Esophagus muscularis mucosa (tissue), 4 donors: ENCODE data around the gene CRYGN. TPM values are rescaled to one million over a fixed set of nuclear protein-coding genes. Genes with fewer than 3 reads are reported as not detected.

Experiments
- DNase-seq: peaks from one replicate; pipeline ENCODE4 v3.0.0-alpha.2; 2017; ENCODE audit errors: extremely low spot score
- H3K27ac ChIP-seq, 4 donors: fragments of 200-600 bp; sonication (generic); replicated peaks in 1 of 4; 1 replicate in 3 of 4; 2 replicates in 1 of 4; pipeline ENCODE4 v1.5.1; 2016 to 2019; ENCODE audit warnings: mild to moderate bottlenecking in 1 of 4
- H3K27me3 ChIP-seq, 4 donors: fragments of 200-600 bp; sonication (generic); one replicate each; pipeline versions ENCODE4 v1.5.1 to v1.6.0; 2016 to 2019
- H3K36me3 ChIP-seq, 4 donors: fragments of 200-600 bp; sonication (generic); one replicate each; pipeline ENCODE4 v1.5.1; 2016 to 2019
- H3K4me1 ChIP-seq, 4 donors: fragments of 200-600 bp; sonication (generic); one replicate each; pipeline ENCODE4 v1.5.1; 2016 to 2019
- H3K4me3 ChIP-seq, 4 donors: fragments of 200-600 bp; sonication (generic); 1 replicate in 2 of 4; 2 replicates in 2 of 4; pipeline ENCODE4 v1.5.1; 2016 to 2019; ENCODE audit warnings: mild to moderate bottlenecking in 4 of 4, moderate library complexity in 1 of 4
- H3K9me3 ChIP-seq, 4 donors: fragments of 200-600 bp; sonication (generic); 1 replicate in 3 of 4; 2 replicates in 1 of 4; pipeline ENCODE4 v1.5.1; 2016 to 2019
- CTCF ChIP-seq, 3 experiments: fragments of 200-600 bp in 2 of 3; fragments of 450-650 bp in 1 of 3; sonication (generic) in 2 of 3; IDR thresholded peaks; one replicate each; pipeline ENCODE4 v1.5.1; 2017 to 2019; ENCODE audit warnings: antibody characterized with exemption in 3 of 3, mild to moderate bottlenecking in 2 of 3, moderate library complexity in 1 of 3
- EP300 ChIP-seq: sonication (generic); formaldehyde crosslinking; IDR thresholded peaks from one replicate; pipeline ENCODE4 v1.6.1; 2017; ENCODE audit warnings: antibody characterized with exemption
- POLR2A ChIP-seq: fragments of 450-650 bp; IDR thresholded peaks from one replicate; pipeline ENCODE4 v1.6.1; 2017; ENCODE audit warnings: antibody characterized with exemption, moderate library complexity, mild to moderate bottlenecking, low read depth
- POLR2AphosphoS5 ChIP-seq, 2 donors: sonication (generic); formaldehyde crosslinking; IDR thresholded peaks; one replicate each; pipeline ENCODE4 v1.6.1; 2017; ENCODE audit warnings: antibody characterized with exemption in 2 of 2
- WGBS: methylation state at CpG from one replicate; pipeline ENCODE4 v1.1.5; 2018; 5-methylcytosine and 5-hydroxymethylcytosine counted together
- intact Hi-C: fragments of 100-400 bp; cut with DNase I; formaldehyde crosslinking; loops from one replicate; pipeline ENCODE4 v1.15.1; 2023
- total RNA-seq, 4 donors: library from RNA; depleted of rRNA; stranded (reverse); fragments of >200 nt; gene quantifications; one replicate each; pipeline versions ENCODE4 v1.1.0 to v1.2.1, GENCODE V29; 2016

Gene CRYGN
- total RNA-seq, 4 donors from 2014 or later, result under 0.01 to 1.3 (median 0.25) TPM

GRCh38 chr7:151426441-151426903, 13.5 kb downstream of the CRYGN start:
- Histone ChIP-seq H3K9me3 (peaks cover 0 to 12% (median 0%) of the 10 kb centered on the region in 4 donors), H3K27me3 (no peaks in the 10 kb centered on the region), H3K4me1 (peaks cover 3 to 31% (median 20%) of the 10 kb centered on the region in 4 donors), H3K36me3 (no peaks in the 10 kb centered on the region), H3K27ac (peak overlapping the region; percentile 62 to 75 (median 62)), H3K4me3 (peak overlapping the region in 2 of 4 donors; percentile 17 to 23)
- no peak for DNase-seq
- intact Hi-C loops, result no loop called here
- 40% methylated on average over 14 of the region's 14 CpGs for WGBS
- TF ChIP-seq POLR2A (no peak), CTCF (IDR thresholded peaks at IDR 0.05) (no peak), EP300 (peak; percentile 51), POLR2AphosphoS5 (IDR thresholded peaks at IDR 0.05) (peak; percentile 41 to 57)

GRCh38 chr7:151425670-151426440, 14.1 kb downstream of the CRYGN start:
- Histone ChIP-seq H3K27me3 (no peaks in the 10 kb centered on the region), H3K27ac (peak overlapping the region; percentile 62 to 75 (median 62)), H3K4me3 (peak overlapping the region in 2 of 4 donors; percentile 17 to 23), H3K36me3 (no peaks in the 10 kb centered on the region), H3K9me3 (peaks cover 0 to 12% (median 0%) of the 10 kb centered on the region in 4 donors), H3K4me1 (peaks cover 3 to 31% (median 20%) of the 10 kb centered on the region in 4 donors)
- WGBS, result 61% methylated on average over 7 of the region's 7 CpGs
- intact Hi-C loops, result no loop called here
- DNase-seq, result no peak
- no peak for TF ChIP-seq POLR2A
- TF ChIP-seq POLR2AphosphoS5 (IDR thresholded peaks at IDR 0.05), result no peak
- TF ChIP-seq CTCF (IDR thresholded peaks at IDR 0.05), result no peak
- no peak for TF ChIP-seq EP300

GRCh38 chr7:151424799-151425198, 15.1 kb downstream of the CRYGN start:
- Histone ChIP-seq H3K36me3 (no peaks in the 10 kb centered on the region), H3K4me3 (no peak overlapping the region), H3K4me1 (peaks cover 3 to 31% (median 20%) of the 10 kb centered on the region in 4 donors), H3K9me3 (peaks cover 0 to 19% (median 5%) of the 10 kb centered on the region in 4 donors), H3K27ac (no peak overlapping the region), H3K27me3 (no peaks in the 10 kb centered on the region)
- WGBS, result 79% methylated on average over 5 of the region's 5 CpGs
- intact Hi-C loops, result no loop called here
- TF ChIP-seq POLR2A, result no peak
- no peak for TF ChIP-seq EP300
- TF ChIP-seq CTCF (IDR thresholded peaks at IDR 0.05), result no peak
- no peak for TF ChIP-seq POLR2AphosphoS5 (IDR thresholded peaks at IDR 0.05)
- no peak for DNase-seq

- no peak for DNase-seq
- Histone ChIP-seq H3K4me1 (peaks cover 3 to 31% (median 20%) of the 10 kb centered on the region in 4 donors), H3K27me3 (no peaks in the 10 kb centered on the region), H3K9me3 (peaks cover 0 to 22% (median 10%) of the 10 kb centered on the region in 4 donors), H3K36me3 (no peaks in the 10 kb centered on the region), H3K27ac (no peak overlapping the region), H3K4me3 (no peak overlapping the region)
- 91% methylated on average over 5 of the region's 5 CpGs for WGBS
- intact Hi-C loops, result no loop called here
- TF ChIP-seq POLR2A (no peak), POLR2AphosphoS5 (IDR thresholded peaks at IDR 0.05) (no peak), EP300 (no peak), CTCF (IDR thresholded peaks at IDR 0.05) (no peak)
Measured at GRCh38 chr7:151423936-151424335, 16.0 kb downstream of the CRYGN start.
